HG03108 (cell line): ENCODE measurements around the gene ABLIM1.

Source experiments
- ATAC-seq: cut with Tn5 transposase; IDR thresholded peaks from one replicate; pipeline ENCODE4 v1.9.1; 2021; ENCODE audit warnings: moderate library complexity; ENCODE audit not compliant: unreplicated experiment

Gene ABLIM1

DNA sequence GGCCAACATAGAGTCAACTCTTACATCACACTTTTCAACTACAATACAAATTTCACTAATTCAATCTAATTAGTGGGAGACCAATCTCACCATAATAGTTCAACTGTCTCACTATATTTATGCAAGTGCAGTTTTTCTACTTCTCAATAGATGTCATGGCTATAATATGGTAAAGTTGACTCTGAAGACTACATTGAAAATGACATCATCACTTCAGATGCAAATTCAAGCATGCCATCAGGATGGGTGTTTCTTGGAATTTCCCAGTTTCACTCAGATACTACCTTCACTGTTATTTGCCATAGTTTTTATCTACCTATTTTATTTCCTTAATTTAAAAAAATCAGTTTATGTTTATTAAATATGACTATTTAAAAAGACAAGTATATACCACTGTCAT, 67.1 kb downstream of the ABLIM1 start:
- ATAC-seq, result no peak

GRCh38 chr10:114584419-114584818, 73.7 kb downstream of the ABLIM1 start:
- no peak for ATAC-seq

- ATAC-seq, result no peak
Measured at GRCh38 chr10:114581071-114581470, 77.0 kb downstream of the ABLIM1 start.

GRCh38 chr10:114577133-114577532, 80.9 kb downstream of the ABLIM1 start:
- ATAC-seq, result no peak

- no peak for ATAC-seq
Measured at GRCh38 chr10:114576716-114577115, 81.4 kb downstream of the ABLIM1 start.

DNA sequence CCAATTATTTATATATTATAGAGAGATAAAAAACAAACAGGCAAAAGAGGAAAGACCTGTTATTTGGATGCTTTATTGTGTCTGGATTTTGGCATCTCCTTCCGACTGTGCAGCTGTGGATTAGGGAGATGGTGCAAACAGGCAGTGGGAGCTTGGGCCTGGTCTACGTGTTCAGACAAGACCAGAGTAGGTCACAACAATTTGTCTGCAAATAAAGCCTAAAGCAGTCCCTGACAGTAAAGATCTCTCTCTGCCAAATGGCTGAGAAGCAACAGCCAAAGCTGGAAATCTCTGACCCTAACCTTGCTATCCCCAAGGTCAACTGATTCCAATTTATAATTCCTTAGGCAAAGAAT, 82.0 kb downstream of the ABLIM1 start:
- ATAC-seq, result no peak

GRCh38 chr10:114575417-114576131, 82.5 kb downstream of the ABLIM1 start:
- ATAC-seq, result no peak

GRCh38 chr10:114573330-114574045, 84.6 kb downstream of the ABLIM1 start:
- ATAC-seq, result no peak

- no peak for ATAC-seq
Measured at GRCh38 chr10:114571316-114571999, 86.6 kb downstream of the ABLIM1 start.

DNA sequence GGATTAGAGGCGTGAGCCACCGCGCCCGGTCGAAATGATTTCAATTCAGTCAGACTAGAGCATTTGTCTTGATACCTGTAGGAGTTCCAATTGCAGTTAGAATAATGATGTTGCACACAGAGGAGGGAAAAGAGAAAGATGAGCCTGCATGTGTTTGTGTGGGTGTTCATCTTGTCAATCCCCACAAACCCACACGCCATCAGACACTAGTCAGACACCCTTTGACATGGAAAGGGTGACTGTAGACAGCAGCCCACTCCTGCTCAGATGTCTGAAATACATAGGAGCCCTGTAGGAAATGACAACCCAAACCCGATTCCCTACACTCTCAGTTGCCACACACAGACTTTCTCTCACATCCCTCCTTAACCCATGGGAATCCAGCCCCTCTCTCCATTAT, 92.0 kb downstream of the ABLIM1 start:
- no peak for ATAC-seq

DNA sequence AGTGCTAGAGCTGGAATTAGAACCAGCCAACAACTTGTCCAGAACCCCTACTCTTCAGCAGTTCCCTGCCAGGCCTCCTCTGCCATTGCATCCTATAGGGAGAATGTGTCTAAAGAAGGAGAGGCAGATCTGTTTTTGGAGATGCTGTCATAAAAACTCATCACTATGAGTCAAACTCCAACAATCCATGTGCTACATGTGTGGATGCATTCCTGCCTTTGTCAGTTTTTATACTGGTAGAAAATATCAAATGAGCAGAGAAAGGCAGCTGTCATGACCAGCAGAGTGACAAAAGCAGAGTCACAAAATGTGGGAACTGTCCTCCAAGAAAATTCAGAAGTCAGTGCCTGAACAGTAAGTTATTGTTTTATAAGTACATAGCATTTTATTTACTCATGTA, 93.0 kb downstream of the ABLIM1 start:
- ATAC-seq, result no peak

- no peak for ATAC-seq
Measured at GRCh38 chr10:114561008-114561523, 97.0 kb downstream of the ABLIM1 start.

DNA sequence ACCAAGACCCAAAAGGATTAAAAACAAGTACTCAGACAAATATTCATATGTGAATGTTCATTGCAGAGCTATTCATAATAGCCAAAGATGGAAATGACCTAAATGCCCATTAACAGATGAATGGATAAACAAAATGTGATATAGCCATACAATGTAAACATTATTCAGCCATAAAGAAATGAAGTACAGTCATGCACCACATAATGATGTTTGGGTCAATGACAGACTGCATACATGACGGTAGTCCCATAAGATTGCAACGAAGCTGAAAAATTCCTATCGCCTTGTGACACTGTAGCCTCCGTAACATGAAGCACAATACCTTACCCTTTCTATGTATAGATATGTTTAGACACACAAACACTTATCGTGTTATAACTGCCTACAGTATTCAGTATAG, 97.9 kb downstream of the ABLIM1 start:
- ATAC-seq, result no peak

DNA sequence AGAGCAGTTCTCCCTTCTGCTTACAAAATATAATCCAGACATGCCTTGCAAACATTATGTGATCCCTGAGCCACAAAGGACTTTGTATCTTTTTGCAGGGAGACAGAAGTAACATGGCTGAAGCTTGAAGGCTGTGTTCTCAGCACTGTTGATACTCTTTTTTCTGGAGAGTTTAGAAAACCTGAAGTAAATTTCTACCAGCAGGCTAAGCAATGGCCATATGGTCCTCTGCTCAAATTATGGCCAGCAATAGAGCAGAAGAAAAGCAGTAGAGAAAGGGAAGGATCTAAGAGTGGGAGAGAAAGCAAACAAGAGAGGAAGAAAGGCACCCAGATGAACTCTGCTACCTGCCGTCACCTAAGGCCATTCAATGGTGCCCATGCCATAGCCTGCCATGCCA, 98.4 kb downstream of the ABLIM1 start:
- no peak for ATAC-seq

- no peak for ATAC-seq
Measured at GRCh38 chr10:114557854-114558253, 100.2 kb downstream of the ABLIM1 start.

DNA sequence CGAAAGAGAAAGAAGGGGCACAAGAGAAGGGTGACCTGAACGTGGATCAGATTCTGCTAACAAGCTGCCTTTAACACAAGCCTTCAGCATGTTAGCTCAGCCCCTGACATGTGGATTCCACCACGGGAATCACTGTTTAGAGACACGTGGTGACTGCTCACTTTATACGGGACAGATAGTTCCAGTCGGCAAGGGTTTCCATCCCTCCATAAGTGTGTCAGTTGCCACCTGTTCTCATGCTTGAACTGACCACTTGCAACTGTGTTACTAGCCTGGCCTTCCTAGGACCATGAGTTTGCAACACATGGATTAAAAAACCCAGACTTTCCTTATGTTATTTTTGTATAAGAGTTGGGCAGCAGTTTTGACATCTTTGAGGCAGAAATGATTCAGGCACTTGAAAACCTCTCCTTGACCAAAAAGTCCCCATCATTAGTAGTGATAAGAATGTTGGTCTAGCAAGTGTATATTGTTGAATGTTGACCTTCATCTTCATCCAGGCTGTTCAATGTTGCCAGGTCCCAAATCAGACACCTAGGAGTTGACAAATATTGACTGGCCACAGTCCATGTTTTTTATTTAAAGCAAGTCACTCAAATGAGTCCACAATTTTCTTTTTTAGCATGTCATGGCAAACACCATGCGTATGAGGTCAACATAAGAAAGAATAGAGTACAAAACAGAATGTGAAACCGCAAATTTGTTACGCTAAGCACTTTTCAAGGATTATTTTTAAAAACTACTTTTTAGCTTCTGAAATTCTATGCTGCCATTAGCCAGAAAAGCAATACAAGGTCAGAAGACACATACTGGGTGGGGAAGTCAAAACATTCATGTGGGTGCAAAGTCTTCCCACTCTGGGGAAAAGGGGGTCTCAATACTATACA, 101.6 kb downstream of the ABLIM1 start:
- ATAC-seq, result no peak

- no peak for ATAC-seq
Measured at GRCh38 chr10:114553436-114553835, 104.6 kb downstream of the ABLIM1 start.

GRCh38 chr10:114552050-114552449, 106.0 kb downstream of the ABLIM1 start:
- ATAC-seq, result no peak

GRCh38 chr10:114551636-114551972, 106.5 kb downstream of the ABLIM1 start:
- ATAC-seq, result no peak

- no peak for ATAC-seq
Measured at GRCh38 chr10:114550756-114551635, 107.1 kb downstream of the ABLIM1 start.
